OCI-LY7 (cell line): ENCODE results near the gene TMEM37.

Experiments used
- EZH2phosphoT487 ChIP-seq: fragments of 200-600 bp; sonication (generic); IDR thresholded peaks from 2 replicates; pipeline ENCODE4 v1.6.1; 2018; ENCODE audit warnings: low read depth, borderline replicate concordance, mild to moderate bottlenecking, mixed run types, antibody characterized with exemption, low read length, moderate library complexity, mixed read lengths
- TF ChIP-seq, protein P1 (sequence below): fragments of 200-600 bp; sonication (generic); conservative IDR thresholded peaks from 2 replicates; pipeline ENCODE4 v1.5.1; 2014; ENCODE audit warnings: mild to moderate bottlenecking, antibody characterized with exemption, low read length, moderate library complexity, mixed read lengths

DNA sequence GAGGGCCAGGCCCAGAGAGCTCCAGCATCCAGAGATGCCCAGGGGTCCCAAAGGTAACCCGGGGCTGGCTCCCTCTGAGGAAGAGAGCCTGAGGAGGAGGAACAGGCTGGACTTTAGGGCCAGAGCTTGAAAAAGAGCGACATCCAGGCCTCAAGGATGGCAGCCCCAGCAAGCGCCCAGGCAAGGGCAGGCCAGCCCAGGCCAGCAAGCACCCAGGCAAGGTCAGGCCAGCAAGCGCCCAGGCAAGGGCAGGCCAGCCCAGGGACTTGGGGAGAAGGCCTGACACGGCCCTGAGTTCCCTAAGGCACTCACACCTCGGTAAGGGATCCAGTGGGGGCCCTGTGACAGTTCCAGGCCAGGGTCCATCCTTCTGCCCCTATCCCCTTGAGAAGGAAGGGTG, 34.5 kb upstream of the TMEM37 start:
- TF ChIP-seq, protein P1, sequence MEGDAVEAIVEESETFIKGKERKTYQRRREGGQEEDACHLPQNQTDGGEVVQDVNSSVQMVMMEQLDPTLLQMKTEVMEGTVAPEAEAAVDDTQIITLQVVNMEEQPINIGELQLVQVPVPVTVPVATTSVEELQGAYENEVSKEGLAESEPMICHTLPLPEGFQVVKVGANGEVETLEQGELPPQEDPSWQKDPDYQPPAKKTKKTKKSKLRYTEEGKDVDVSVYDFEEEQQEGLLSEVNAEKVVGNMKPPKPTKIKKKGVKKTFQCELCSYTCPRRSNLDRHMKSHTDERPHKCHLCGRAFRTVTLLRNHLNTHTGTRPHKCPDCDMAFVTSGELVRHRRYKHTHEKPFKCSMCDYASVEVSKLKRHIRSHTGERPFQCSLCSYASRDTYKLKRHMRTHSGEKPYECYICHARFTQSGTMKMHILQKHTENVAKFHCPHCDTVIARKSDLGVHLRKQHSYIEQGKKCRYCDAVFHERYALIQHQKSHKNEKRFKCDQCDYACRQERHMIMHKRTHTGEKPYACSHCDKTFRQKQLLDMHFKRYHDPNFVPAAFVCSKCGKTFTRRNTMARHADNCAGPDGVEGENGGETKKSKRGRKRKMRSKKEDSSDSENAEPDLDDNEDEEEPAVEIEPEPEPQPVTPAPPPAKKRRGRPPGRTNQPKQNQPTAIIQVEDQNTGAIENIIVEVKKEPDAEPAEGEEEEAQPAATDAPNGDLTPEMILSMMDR: no peak
- no peak for TF ChIP-seq EZH2phosphoT487
